DND-41 (cell line): Measurements from ENCODE around the gene RBKS.
"Not testable (repeated sequence)": the region's sequence is repeated elsewhere in the genome, so short reads cannot be mapped to it uniquely, and the experiment has no call there.

Source experiments
- ATAC-seq: fragments of 200-7000 bp; cut with Tn5 transposase; 3 replicates; pipeline ENCODE4 v1.9.1; 2021; ENCODE audit warnings: low read depth; ENCODE audit not compliant: insufficient read depth
- DNase-seq: peaks from one replicate; pipeline ENCODE4 v3.0.0-alpha.2; 2020
- H2AFZ ChIP-seq: 2 replicates; pipeline ENCODE4 v1.6.0; 2012; ENCODE audit warnings: low read depth, low read length
- H3K27ac ChIP-seq: 2 replicates; pipeline ENCODE4 v1.5.1; 2012; ENCODE audit warnings: low read length, inconsistent platforms
- H3K27me3 ChIP-seq: fragments of 200-600 bp; sonication (generic); 2 replicates; pipeline ENCODE4 v1.6.0; 2012; ENCODE audit warnings: low read length, mild to moderate bottlenecking, inconsistent platforms; ENCODE audit not compliant: insufficient read depth, poor library complexity
- H3K36me3 ChIP-seq: 2 replicates; pipeline ENCODE4 v1.5.1; 2012; ENCODE audit warnings: low read length, inconsistent platforms; ENCODE audit not compliant: insufficient read depth
- H3K4me1 ChIP-seq: 2 replicates; pipeline ENCODE4 v1.5.1; 2012; ENCODE audit warnings: mild to moderate bottlenecking, low read length; ENCODE audit not compliant: insufficient read depth
- H3K4me2 ChIP-seq: 2 replicates; pipeline ENCODE4 v1.6.0; 2012; ENCODE audit warnings: mild to moderate bottlenecking, moderate library complexity, low read length, inconsistent platforms; ENCODE audit not compliant: insufficient read depth
- H3K4me3 ChIP-seq, 2 experiments: fragments of 200-600 bp in 1 of 2; shearing (Covaris generic) in 1 of 2; 2 replicates each; pipeline ENCODE4 v1.5.1; 2012 to 2016; ENCODE audit warnings: inconsistent platforms in 2 of 2, low read length in 2 of 2, mild to moderate bottlenecking in 2 of 2, low read depth in 1 of 2, moderate library complexity in 1 of 2
- H3K79me2 ChIP-seq: 2 replicates; pipeline ENCODE4 v1.6.0; 2012; ENCODE audit warnings: low read length, inconsistent platforms; ENCODE audit not compliant: insufficient read depth
- H3K9ac ChIP-seq: 2 replicates; pipeline ENCODE4 v1.6.0; 2012; ENCODE audit warnings: low read depth, mild to moderate bottlenecking, inconsistent platforms, low read length, moderate library complexity
- H3K9me3 ChIP-seq: 2 replicates; pipeline ENCODE4 v1.5.1; 2012; ENCODE audit warnings: low read length, moderate library complexity, mild to moderate bottlenecking, inconsistent platforms; ENCODE audit not compliant: insufficient read depth, severe bottlenecking
- H4K20me1 ChIP-seq: 2 replicates; pipeline ENCODE4 v1.6.0; 2012; ENCODE audit warnings: low read length; ENCODE audit not compliant: insufficient read depth
- CTCF ChIP-seq: IDR thresholded peaks from 2 replicates; pipeline ENCODE4 v1.5.1; 2012; ENCODE audit warnings: borderline replicate concordance, low read length, moderate library complexity, mild to moderate bottlenecking; ENCODE audit not compliant: poor library complexity, severe bottlenecking; ENCODE audit errors: extremely low read depth
- EZH2 ChIP-seq: IDR thresholded peaks from 3 replicates; pipeline ENCODE4 v1.6.1; 2012; ENCODE audit warnings: borderline replicate concordance, low read depth, mild to moderate bottlenecking, moderate library complexity, low read length, inconsistent platforms; ENCODE audit not compliant: severe bottlenecking

Gene RBKS

GRCh38 chr2:27885661-27886060 lies 4.5 kb downstream of the RBKS start:
- no peaks in the 10 kb centered on the region for H3K27me3 ChIP-seq
- peaks cover 4% of the 10 kb centered on the region for H3K79me2 ChIP-seq
- H3K9me3 ChIP-seq = no peaks in the 10 kb centered on the region
- peaks cover 11% of the 10 kb centered on the region for H3K4me1 ChIP-seq
- DNase-seq (no peak), ATAC-seq (no peak)
- no peak overlapping the region for H3K27ac ChIP-seq
- H3K4me2 ChIP-seq = no peak overlapping the region
- no peaks in the 10 kb centered on the region; the same call in 1 of the 2 replicates for H3K36me3 ChIP-seq
- H2AFZ ChIP-seq = no peak overlapping the region
- no peak overlapping the region for H3K9ac ChIP-seq
- TF ChIP-seq CTCF (no peak), EZH2 (no peak)
- H3K4me3 ChIP-seq = no peak overlapping the region
- H4K20me1 ChIP-seq = no peaks in the 10 kb centered on the region

DNA sequence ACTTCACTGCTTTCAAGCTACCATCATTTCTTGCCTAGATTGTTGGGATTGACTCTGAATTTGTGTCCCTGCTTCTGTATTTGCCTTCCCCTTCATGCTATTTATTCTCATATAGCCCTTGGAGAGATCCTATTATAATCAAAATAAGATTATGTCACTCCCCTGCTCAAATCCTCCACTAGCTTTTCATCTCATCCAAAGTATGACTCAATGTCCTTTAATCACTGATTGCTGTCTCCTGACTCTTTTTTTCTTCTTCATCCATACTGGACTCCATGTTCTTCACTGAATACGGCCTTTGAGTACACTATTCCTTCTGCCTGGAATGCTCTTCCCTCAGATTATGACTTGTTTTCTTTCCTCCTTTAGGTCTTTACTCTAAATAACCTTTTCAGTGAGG lies 5.0 kb downstream of the RBKS start:
- Histone ChIP-seq H2AFZ (no peak overlapping the region), H3K9ac (no peak overlapping the region), H3K9me3 (no peaks in the 10 kb centered on the region), H3K27me3 (no peaks in the 10 kb centered on the region), H3K27ac (no peak overlapping the region), H3K79me2 (peaks cover 3% of the 10 kb centered on the region; the same call in 1 of the 2 replicates), H3K4me1 (peaks cover 11% of the 10 kb centered on the region), H3K36me3 (no peaks in the 10 kb centered on the region), H4K20me1 (no peaks in the 10 kb centered on the region), H3K4me3 (no peak overlapping the region), H3K4me2 (no peak overlapping the region)
- no peak for ATAC-seq
- no peak for TF ChIP-seq CTCF
- TF ChIP-seq EZH2 = no peak
- no peak for DNase-seq

DNA sequence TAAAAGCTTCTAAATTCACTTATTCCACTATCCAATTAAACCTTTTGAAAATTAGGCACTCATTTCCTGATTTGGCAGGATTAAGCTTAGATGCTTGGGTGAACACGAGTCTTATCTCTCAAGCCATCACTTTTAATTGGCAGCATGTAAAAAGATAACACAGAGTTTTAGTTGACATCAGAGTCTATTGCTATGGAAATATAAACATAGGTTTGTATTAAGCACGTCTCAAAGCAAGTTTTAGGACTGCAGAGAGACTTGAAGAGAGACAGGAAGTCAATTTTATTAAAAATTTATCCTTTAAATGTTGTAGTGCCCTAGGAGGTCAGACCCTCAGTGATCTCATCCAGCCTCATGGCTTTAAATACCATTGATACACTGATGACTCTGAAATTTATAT lies 5.6 kb downstream of the RBKS start:
- H3K36me3 ChIP-seq = no peaks in the 10 kb centered on the region
- no peaks in the 10 kb centered on the region for H3K27me3 ChIP-seq
- H3K79me2 ChIP-seq = no peaks in the 10 kb centered on the region; the same call in 1 of the 2 replicates
- H3K4me3 ChIP-seq = no peak overlapping the region
- ATAC-seq (no peak), DNase-seq (no peak)
- no peak overlapping the region for H3K9ac ChIP-seq
- H4K20me1 ChIP-seq = no peaks in the 10 kb centered on the region
- H3K4me2 ChIP-seq = no peak overlapping the region
- TF ChIP-seq CTCF = no peak
- no peak for TF ChIP-seq EZH2
- peaks cover 8% of the 10 kb centered on the region for H3K4me1 ChIP-seq
- no peak overlapping the region for H3K27ac ChIP-seq
- no peaks in the 10 kb centered on the region for H3K9me3 ChIP-seq
- no peak overlapping the region for H2AFZ ChIP-seq

- not testable (repeated sequence) for H3K4me1 ChIP-seq, H3K9ac ChIP-seq, H2AFZ ChIP-seq, H3K79me2 ChIP-seq, ATAC-seq, H3K36me3 ChIP-seq, H3K9me3 ChIP-seq, H3K27ac ChIP-seq, H3K4me2 ChIP-seq, H3K4me3 ChIP-seq, H4K20me1 ChIP-seq, DNase-seq, H3K27me3 ChIP-seq
These were observed 7.6 kb downstream of the RBKS start for GRCh38 chr2:27882584-27882922.

GRCh38 chr2:27881815-27882583 lies 8.2 kb downstream of the RBKS start:
- not testable (repeated sequence) for H3K4me3 ChIP-seq, H3K36me3 ChIP-seq, H2AFZ ChIP-seq, H3K79me2 ChIP-seq, ATAC-seq, H3K4me1 ChIP-seq, H3K4me2 ChIP-seq, DNase-seq, H3K9ac ChIP-seq, H3K27me3 ChIP-seq, H3K9me3 ChIP-seq, H3K27ac ChIP-seq, H4K20me1 ChIP-seq
